GM18511 (cell line): ENCODE results near the gene COQ2.
A peak's percentile ranks its signal among the peaks of the same experiment; 100 is the strongest.
"Not testable (repeated sequence)": the region's sequence is repeated elsewhere in the genome, so short reads cannot be mapped to it uniquely, and the experiment has no call there.

Experiments used
- ATAC-seq: cut with Tn5 transposase; IDR thresholded peaks from one replicate; pipeline ENCODE4 v1.9.1; 2021; ENCODE audit warnings: mild to moderate bottlenecking, moderate library complexity; ENCODE audit not compliant: unreplicated experiment

COQ2 gene

DNA sequence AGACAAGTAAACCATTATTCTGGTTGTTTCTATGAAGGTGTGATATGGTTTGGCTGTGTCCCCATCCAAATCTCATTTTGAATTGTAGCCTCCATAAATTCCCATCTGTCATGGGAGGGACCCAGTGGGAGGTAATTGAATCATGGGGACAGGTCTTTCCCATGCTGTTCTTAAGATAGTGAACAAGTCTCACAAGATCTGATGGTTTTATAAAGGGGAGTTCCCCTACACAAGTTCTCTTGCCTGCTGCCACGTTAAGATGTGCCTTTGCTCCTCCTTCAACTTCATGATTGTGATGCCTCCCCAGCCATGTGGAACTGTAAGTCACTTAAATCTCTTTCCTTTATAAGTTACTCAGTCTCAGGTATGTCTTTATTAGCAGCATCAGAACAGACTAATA lies 3.8 kb upstream of the COQ2 start:
- not testable (repeated sequence) for ATAC-seq

DNA sequence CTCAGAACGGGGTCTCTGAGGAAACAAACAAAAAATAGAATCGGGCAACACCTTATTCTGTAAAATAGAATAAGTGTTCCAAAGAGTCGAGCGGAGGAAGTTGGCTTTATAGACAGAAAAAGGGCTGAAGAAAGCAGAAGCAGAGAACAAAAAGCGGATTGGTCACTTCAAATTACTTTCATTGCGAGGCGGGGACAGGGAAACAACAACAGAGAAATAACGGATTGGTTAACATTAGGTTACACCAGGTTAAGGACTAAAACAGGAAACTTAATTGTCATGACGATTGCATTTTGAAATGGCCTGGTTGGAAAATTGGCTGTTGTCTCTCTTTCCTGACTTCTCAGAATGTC lies 433 bp upstream of the COQ2 start:
- ATAC-seq = peak; percentile 21

DNA sequence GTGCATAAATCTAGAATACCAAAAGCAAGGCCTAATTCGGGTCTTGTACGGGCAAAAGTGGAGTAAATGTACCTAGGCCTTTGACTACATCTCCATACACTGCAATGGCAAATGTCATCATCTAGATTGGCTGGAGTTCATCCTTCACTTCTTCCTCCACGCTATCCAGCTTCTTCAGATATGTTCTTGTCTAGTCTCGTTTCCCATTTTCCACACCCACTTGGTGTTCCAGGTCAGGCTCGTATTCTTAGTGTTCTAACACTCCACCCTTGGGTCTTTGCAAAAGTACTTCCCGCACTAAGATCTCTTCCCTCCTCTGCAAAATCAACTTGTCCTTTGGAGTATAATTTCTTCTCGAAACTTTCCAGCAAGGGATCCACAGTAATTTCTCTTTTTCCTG lies 1.4 kb downstream of the COQ2 start:
- no peak for ATAC-seq

DNA sequence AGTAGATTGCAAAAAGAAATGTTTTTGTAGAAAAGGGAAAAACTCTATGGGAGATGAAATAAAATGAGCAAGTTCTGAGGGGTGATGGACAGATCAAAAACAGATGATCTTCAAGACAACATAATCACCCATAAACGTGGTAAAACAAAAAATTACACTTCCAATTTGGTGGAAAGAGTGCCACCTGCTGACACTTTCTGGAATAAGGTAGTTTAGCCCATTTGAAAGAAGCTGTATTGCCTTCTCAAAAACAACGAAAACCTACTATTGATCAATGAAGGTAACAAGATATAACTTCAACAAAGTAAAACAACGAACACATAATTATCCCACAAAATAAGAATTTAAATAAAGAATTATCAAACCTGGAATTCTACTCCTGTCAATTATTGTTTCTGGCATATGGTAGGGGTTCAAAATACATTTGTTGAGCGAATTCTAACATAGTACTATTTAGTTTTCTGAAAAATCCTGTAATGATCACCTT lies 2.5 kb downstream of the COQ2 start:
- ATAC-seq = no peak

DNA sequence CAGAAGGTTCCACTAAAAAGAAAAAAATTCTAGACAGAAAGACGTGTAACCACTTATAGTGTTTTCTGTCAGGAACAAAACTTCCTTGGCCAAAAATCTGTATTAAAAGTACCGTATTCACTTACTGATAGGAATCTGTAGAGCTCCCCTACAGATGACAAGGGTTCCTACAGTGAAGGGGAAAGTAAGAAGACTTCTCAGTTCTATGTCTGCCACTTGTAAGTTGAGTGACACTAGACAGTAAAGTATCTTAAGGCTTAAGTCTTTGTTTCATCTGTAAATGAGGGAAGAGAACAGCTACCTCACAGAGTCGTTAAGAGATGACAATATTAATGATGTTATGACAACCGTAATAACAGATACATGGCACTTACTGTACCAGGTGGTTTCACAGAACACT lies 3.3 kb downstream of the COQ2 start:
- ATAC-seq = no peak

DNA sequence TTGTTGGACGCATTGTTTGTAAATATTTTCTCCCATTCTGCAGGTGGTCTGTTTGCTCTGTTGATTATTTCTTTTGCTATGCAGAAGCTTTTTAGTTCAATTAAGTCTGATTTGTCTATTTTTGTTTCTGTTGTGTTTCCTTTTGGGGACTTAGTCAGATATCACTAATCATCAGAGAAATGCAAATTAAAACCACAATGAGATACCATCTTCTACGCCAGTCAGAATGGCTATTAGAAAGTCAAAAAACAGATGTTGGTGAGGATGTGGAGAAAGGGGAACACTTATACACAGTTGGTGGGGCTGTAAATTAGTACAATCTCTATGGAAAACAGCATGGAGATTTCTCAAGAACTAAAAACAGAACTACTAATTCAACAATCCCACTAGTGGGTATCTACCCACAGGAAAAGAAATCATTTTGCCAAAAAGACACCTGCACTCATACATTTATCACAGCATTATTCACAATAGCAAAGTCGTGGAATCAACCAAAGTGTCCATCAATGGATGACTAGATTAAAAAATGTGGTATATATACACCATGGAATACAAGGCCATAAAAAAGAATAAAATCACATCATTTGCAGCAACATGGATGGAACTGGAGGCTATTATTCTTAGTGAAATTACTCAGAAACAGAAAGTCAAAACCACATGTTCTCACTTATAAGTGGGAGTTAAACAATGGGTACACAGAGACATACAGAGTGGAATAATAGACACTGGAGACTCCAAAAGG lies 8.1 kb downstream of the COQ2 start:
- peak; percentile 83 for ATAC-seq

DNA sequence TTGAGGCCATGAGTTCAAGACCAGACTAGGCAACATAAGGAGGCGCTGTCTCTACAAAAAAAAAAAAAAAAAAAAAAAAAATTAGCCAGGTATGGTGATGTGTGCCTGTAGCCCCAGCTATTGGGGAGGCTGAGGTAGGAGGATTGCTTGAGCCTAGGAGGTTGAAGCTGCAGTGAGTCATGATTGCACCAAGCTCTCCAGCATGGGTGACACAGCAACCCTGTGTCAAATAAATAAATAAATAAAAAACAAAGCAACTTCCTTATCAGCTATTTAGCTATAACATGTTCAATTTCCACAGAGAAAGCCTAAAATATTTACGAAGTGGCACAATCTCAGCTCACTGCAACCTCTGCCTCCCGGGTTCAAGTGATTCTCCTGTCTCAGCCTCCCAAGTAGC lies 10.7 kb downstream of the COQ2 start:
- not testable (repeated sequence) for ATAC-seq

DNA sequence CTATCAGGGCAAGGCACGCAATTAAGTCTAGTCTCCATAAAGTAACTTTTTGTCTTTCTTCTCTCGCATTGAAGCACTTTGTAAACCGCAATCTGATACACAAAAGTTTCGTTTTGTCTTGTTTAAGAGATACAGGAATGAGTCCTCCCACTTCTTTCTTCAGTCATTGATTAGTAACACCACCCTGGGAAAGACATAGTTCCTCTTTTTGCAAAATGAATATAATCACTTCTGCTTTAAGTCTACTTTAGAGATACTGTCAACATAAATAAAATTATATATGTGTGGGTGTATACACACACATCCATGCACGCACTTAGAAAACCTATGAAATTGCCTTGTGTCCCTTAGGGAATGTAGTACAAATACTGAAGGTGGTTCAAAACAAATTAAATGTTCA lies 11.7 kb downstream of the COQ2 start:
- ATAC-seq = peak; percentile 83

DNA sequence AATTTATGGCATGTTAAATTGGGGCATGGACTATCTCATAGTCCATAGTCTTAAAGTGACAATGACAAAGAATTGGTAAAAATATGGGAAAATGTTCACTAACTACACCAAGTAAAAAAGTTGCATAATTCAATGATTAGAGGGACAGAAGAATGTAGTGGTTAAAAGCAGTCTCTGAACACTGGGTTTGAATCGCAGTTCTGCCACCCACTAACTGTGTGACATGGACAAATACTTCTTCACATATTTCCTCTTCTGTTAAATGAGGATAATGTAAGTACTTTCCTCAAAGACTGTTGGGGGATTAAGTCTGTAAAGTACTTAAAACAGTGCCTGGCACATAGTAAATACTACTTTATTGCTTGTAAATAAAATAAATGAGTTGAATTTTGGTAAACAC lies 15.3 kb downstream of the COQ2 start:
- ATAC-seq = no peak

DNA sequence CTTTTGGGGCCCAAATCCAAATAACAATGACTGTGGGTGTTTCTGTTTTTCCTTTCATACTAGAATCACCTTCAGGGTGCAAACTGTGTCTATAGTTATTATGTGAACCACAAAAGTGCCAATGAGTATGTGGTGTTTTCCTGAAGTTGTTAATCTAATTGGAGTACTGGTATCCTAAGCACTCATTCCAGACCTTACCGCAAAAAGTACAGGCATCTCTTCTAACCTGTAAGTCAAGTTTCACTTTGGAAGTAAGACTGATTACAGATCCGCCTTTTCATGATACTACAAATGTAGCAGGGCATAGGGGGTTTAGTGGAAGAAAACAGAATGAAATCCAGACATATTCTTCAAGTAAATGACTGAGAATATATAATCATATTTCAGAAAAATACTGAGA lies 16.1 kb downstream of the COQ2 start:
- no peak for ATAC-seq

DNA sequence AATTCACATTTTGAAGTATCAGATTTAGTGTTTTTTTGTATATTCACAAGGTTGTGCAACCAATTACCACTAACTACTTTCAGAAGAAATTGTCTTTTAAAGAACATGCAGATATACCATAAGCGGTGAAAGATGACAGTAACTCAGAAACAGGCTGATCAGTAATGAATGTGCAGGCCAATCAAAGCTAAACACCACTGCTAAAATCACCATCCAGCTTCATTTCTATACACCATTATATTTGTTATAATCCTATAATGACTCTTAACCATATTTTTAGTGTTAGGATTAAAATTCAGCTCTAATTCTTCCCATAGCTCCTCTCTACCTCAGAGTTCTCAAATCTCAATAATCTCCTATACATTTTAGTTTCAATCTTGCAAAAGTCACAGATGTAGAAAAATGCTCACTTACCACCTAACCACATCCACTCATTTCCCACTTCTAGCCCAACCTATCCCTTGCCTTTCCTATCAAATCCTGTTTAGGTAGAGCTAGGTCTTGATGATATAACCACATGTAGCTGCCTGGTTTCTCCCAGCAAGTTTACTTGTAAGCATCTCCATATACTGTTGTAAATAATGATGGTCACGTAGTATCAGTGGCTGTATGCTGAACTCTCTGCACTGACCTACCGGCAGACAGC lies 16.6 kb downstream of the COQ2 start:
- peak; percentile 34 for ATAC-seq

DNA sequence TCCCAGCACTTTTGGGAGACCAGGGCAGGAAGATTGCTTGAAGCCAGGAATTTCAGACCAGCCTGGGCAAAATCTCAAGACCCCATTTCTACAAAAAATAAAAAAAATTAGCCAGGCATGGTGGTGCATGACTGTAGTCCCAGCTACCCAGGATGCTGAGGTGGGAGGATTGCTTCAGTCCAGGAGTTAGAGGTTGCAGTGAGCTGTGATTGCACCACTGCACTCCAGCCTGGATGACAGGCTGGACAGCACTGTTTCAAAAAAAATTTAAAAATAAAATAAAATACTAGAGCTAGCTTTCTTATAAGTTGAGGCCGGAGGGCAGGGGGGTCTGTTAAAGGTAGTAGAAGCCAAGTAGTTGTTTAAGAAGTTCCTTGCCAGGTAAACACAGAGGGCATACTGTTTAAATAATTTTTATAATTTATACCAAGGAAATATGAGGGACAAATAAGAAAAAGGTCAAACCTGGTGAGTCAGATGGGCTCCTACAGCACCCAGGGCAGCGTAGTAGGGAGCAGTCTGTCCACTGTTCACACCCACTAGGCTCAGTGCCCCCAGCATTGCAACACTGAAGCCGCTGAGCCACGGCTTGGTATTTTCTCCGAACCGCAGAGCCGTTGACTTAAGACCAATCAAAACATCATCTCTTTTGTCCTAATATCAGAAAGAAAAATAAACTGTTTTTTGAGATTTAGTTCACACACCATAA lies 17.3 kb downstream of the COQ2 start:
- peak; percentile 51 for ATAC-seq

DNA sequence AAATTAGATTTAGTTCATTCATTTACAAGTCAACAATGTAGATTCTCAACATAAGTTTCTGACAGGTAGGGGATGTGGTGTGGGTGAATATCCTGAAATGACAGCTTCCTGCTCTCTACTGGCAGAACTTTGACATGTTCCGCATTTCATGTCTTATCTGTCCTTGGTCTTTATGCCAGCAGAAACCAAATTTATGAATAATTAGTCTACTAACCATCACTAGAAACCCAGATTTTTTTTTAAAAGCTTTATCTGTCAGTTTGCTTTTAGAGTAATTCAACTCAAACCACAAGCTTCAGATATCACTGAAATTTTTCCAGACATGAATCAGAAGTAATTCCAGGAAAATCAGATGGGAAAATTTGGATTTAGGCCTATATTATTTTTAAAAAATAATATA lies 17.9 kb downstream of the COQ2 start:
- ATAC-seq = peak; percentile 71

DNA sequence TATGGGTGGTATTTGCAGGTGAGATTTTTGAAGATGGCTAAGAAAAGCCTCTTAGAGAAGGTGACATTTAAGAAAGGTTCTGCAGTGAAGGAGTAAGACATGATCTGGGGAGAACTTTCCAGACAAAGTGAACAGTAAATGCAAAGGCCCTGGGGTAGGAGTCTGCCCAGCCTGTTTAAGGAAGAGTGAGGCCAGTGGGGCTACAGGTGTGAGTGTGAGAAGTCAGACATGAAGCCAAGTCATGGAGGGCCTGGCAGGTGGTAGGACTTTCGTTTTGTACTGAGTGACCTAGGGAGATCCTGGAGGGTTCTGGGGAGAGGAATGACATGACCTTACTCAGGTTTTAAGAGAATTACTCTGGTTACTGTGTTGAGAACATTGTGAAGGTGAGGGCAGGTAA lies 21.5 kb downstream of the COQ2 start:
- ATAC-seq = no peak

DNA sequence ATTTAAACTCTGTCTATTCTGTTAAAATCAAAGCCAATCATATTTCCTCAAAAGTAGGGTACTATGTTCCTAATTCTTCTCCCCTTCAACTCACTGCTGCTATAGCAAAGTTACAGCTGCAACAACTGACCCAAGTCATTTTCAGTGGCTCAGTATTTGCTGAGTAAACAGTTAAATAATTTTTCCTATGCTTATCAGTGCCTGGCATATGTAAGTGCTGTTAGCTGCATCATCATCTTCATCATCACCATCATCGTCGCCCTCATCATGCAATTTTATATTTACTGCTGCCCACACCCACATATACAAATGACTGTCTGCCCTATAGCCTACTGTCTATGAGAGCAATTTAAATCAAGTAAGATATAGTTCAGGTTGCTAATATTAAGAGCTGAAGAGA lies 21.9 kb downstream of the COQ2 start:
- ATAC-seq = no peak

DNA sequence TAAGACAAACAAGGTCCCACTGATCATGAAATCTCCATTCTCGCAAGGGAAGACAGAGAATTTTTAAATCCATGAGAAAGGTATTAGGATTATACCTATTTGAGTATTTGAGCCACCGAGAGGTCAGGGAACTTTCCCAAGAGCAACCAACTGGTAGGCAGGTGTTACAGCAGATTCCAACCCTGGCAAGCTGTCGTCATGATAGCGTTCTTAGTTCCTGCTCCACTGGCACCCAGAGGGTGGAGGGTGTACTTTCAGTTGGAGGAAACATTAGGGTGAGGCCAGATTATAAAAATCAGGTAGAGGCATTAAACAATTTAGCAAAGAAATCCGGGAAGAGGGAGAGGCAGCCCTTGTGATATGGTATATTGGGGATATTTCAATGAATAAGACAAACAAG lies 23.3 kb downstream of the COQ2 start:
- no peak for ATAC-seq

DNA sequence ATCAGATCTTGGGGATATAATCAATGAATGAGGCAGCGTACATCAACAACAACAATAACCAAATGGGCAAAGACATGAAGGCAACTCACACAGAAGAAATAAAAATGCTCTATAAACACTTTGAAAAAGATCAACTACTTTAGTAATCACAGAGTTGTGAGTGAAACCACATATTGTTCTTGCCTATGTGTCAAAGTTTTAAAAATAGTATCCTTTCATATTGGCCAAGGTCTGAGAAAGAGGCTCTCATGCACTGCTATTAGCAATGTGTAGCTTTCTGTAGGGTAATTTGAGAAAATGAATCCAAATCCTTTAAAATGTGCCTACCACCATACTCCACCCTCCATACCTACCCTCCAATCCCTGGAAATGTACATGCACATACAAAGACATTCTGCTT lies 25.0 kb downstream of the COQ2 start:
- peak; percentile 54 for ATAC-seq

DNA sequence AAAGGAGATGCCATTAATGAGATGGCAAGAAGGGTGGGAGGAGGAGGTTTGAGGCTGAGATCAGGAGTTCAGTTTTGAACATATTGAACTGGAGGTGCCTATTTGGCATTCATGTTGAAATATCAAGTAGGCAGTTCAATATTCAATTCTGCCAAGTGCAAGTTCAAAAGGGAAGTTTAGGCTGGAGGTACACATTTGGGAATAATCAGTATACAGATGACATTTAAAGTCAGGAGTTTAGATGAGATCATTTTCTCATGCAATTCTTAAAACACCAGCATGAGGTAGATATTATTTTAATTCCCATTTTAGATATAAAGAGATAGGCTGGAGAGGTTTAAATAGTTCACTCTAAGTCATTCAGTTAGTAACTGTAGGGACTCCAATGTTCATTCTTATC lies 26.1 kb downstream of the COQ2 start:
- no peak for ATAC-seq

DNA sequence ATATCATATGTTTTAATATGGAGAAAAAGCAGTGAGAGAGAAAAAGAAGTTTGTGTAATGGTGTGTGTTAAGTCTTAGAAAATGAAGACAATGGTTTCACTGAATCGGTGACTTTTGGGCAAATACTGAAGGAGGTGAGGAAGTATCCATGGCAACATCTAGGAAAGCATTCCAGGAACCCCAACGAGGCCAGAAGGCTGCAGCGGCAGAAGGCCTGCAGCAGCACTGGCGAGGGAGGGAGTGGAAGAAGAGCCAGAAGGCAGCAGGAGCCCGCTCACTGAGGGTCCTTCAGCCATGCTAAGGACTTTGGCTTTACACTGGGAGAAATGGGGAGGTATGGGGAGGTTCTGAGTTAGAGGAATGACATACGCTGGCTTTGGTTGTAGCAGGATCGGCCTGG lies 26.8 kb downstream of the COQ2 start:
- no peak for ATAC-seq

DNA sequence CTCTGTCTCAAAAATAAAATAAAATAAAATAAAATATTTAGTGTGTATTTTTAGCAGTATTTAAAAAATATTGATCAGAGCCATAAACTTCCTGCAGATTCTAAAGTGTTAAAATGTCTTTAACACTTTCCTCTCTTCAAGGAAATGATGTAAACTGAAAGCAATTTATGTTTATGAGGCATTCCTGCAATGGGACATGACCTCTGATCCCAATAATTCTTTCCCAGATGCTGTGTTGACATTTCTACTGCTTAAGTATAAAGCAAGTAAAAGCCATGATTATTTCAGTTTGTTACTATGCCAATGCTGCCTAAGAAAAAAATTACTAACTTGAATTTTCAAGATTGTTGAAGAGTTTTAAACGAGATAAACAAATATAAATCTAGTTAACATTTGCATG lies 29.0 kb downstream of the COQ2 start:
- no peak for ATAC-seq

DNA sequence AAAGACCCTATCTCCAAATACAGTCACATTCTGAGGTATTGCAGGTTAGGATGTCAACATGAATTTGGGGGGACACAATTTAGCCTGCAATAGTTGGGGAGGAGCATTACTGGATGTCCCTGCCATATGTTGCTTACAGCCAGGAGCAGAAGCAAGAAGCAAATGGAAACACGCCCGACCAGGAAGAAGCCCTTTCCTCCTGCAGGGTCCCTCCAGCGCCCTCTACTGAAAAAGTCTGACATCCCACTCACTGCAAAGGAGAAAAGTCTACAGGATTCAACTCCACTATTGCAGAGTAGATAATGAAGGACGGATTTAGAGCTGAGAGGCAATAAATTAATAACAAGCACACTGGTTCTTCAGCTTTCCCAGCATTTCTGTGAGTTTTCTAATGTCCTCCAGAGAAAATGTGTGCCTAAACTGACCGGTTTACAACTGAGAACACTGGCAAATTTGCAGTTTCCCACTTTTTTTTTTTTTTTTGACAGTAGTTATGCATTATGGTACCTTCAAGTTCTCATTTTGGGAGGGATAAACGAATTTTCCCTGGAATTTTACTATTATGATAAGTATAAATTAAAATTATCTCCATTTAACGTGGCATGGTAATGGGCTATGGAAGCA lies 31.7 kb downstream of the COQ2 start:
- ATAC-seq = peak; percentile 56

DNA sequence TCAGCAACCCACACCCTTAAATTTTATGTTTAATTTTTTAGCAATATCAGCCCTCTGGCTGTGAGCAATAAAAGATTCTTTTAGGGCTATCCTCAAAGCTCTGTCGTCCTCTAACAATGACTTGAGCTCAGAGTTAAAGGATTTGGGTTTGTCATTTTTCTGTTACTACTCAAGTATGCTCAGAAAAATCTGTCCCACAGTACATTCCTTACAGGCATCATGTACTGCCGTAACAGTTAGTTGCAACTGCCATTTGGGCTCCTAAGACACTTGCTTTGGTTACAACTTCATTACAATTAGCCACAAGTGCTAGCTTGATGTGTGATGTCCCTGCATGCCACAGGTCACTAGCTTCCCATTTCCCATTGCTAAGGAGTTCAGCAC lies 33.2 kb downstream of the COQ2 start:
- no peak for ATAC-seq
